ENCODE results near the gene CAMKK2. TPM values are rescaled to one million over a fixed set of nuclear protein-coding genes. Genes with fewer than 3 reads are reported as not detected.

CAMKK2 gene
- total RNA-seq, 1 donor from 2014 or later: 34.4 TPM

- Mint-ChIP-seq H3K4me1 (ENCODE audit: unreplicated experiment) (no peaks in the 10 kb centered on the region), H3K27ac (no peak overlapping the region), H3K9me3 (peaks cover 5% of the 10 kb centered on the region), H3K36me3 (no peaks in the 10 kb centered on the region), H3K4me3 (no peak overlapping the region), H3K27me3 (peaks cover 5% of the 10 kb centered on the region)
- no peak for TF ChIP-seq CTCF (conservative IDR thresholded peaks at IDR 0.05)
- DNase-seq (ENCODE audit: extremely low spot score, unreplicated experiment): no peak
Observed at GRCh38 chr12:121190523-121191031, 105.9 kb downstream of the CAMKK2 start.

- DNase-seq (ENCODE audit: extremely low spot score, unreplicated experiment): no peak
- Mint-ChIP-seq H3K4me3 (no peak overlapping the region), H3K27me3 (peaks cover 5% of the 10 kb centered on the region), H3K36me3 (no peaks in the 10 kb centered on the region), H3K27ac (no peak overlapping the region), H3K4me1 (ENCODE audit: unreplicated experiment) (no peaks in the 10 kb centered on the region), H3K9me3 (peaks cover 5% of the 10 kb centered on the region)
- no peak for TF ChIP-seq CTCF (conservative IDR thresholded peaks at IDR 0.05)
Observed at GRCh38 chr12:121189619-121190155, 106.8 kb downstream of the CAMKK2 start.

- no peaks in the 10 kb centered on the region for H3K36me3 Mint-ChIP-seq
- no peak for DNase-seq (ENCODE audit: extremely low spot score, unreplicated experiment)
- no peak for TF ChIP-seq CTCF (conservative IDR thresholded peaks at IDR 0.05)
- peaks cover 5% of the 10 kb centered on the region for H3K27me3 Mint-ChIP-seq
- H3K4me3 Mint-ChIP-seq: no peak overlapping the region
- no peaks in the 10 kb centered on the region for H3K4me1 Mint-ChIP-seq (ENCODE audit: unreplicated experiment)
- no peak overlapping the region for H3K27ac Mint-ChIP-seq
- peaks cover 5% of the 10 kb centered on the region for H3K9me3 Mint-ChIP-seq
Observed at GRCh38 chr12:121189131-121189530, 107.4 kb downstream of the CAMKK2 start.

GRCh38 chr12:121188227-121188626 is 108.3 kb downstream of the CAMKK2 start:
- Mint-ChIP-seq H3K36me3 (no peaks in the 10 kb centered on the region), H3K27me3 (peaks cover 5% of the 10 kb centered on the region), H3K4me1 (ENCODE audit: unreplicated experiment) (no peaks in the 10 kb centered on the region), H3K9me3 (peaks cover 5% of the 10 kb centered on the region), H3K4me3 (no peak overlapping the region), H3K27ac (no peak overlapping the region)
- no peak for DNase-seq (ENCODE audit: extremely low spot score, unreplicated experiment)
- no peak for TF ChIP-seq CTCF (conservative IDR thresholded peaks at IDR 0.05)

Other genes starting within 250 kb of the CAMKK2 start
- gene P2RX7, start 163.8 kb downstream of the CAMKK2 start, total RNA-seq (ENCODE audit: low replicate concordance): 1.9 TPM in 1 of 2 replicates, not detected in the other
- gene P2RX4, start 86.6 kb downstream of the CAMKK2 start, total RNA-seq (ENCODE audit: low replicate concordance): 17.0 and 27.9 TPM in 2 replicates
- 98.3 and 101 TPM in 2 replicates for gene ANAPC5, start 55.7 kb upstream of the CAMKK2 start, total RNA-seq (ENCODE audit: low replicate concordance)
- 44.3 and 47.8 TPM in 2 replicates for gene RNF34, start 103.4 kb upstream of the CAMKK2 start, total RNA-seq (ENCODE audit: low replicate concordance)